DMS53 treated with DMSO at 0.1 percent for 48 hours (cell line): Measurements from ENCODE around the gene NRXN3.

Experiments
- DNase-seq: peaks from one replicate; lab custom pipeline; 2025; ENCODE audit not compliant: unreplicated experiment; lab: John Stamatoyannopoulos, UW

NRXN3 gene

DNA sequence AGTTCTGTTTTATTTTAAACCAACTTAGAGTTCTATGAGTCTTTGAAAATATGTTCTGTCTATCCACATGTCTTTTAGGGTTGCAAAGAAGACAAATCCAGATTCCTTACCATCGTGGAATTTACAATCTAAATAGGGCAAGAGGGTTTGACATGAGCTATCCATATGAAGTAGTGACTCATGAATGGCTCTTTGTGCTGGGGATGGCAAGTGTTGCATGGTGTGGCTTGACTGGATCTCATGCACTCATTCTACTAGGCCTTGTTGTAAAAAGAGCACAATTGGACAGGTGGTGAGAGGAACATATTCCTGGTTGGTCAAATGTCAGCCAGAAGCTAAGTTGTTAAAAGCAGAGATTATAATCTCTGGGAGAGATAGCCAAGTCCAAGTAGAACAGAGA, 1532.0 kb downstream of the NRXN3 start:
- no peak for DNase-seq

DNA sequence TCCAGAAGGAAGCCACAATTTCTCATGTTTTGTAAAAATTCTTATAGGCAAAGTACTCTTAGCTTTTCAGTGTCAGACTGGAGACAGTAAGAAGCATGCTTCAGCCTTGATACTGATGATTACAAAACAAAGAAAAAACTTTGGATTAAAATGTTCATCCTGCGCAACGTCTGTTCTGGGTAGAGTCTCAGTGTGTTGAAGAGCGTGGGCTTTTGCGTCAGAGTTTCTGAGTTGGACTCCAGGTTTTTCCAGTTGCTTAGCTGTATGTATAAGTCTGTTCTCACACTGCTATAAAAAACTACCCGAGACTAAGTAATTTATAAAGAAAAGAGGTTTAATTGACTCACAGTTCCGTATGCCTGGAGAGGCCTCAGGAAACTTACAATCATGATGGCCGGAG, 1533.0 kb downstream of the NRXN3 start:
- no peak for DNase-seq

DNA sequence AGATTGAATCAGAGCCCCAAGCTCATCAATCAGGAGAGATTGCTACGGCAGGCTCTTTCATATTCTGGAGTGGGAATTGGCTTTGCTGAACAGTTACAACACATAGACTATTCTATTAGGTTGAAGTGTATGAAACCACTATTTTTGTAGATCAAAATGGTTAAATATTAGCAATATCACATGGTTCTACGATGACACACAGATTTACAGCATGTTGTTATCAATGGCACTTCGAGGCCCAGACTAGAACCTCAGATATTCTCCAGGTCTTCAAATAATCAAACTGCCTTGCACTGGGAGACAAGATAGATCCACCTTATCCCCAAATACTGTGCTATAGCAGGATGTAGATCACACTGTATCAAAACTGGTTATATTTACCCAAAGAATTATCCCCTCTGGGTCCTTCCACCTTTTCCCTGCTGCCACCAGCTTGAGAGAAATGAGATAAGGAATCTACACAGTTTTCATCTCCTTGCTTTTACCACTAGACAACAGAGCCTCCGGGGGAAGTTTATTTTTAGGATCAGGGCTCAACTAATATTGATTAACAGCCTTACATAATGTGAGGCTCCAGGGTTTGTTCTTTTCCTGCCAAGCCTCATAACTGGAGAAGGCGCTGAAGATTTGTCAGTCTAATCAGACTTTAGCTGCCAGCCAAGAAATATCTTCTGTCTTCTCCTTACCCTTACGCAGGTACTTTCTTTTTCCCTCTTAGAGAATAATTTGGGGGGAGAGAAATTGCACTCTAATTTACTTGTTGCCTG, 1534.1 kb downstream of the NRXN3 start:
- no peak for DNase-seq

DNA sequence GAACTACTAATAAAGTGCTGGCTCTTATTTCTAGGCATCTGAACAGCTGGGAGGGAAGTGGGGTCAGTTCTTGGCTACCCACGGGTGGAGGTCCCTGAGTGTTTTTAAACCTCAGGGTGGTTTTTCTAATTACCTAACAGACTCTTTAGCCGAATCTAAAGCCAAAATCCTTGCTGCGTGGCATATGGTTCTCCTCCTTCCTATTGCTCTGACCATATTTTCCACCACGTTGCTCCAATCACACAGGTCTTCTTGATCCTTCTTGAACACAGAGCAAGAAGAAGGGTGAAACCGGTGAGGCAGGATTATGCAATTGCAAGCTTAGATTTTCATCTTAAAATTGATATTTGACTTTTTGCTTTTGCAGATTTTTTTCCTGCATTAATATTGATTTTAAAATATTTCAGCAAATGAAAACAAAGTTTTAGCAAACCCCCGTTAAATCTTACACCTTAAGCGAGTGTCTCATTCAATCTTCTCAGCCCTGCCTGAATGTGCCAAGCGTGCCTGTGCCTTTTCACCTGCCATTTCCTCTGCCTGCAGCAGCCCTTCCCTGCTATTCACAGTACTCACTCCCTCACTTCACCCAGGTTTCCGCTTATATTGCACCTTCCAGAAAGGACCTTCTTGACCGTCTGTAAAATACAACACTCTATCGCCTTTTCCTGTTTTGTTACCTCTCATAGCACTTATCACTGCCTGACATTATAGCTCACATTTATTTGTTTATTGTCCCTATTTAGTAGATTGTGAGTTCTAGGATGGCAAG, 1535.1 kb downstream of the NRXN3 start:
- DNase-seq = no peak

DNA sequence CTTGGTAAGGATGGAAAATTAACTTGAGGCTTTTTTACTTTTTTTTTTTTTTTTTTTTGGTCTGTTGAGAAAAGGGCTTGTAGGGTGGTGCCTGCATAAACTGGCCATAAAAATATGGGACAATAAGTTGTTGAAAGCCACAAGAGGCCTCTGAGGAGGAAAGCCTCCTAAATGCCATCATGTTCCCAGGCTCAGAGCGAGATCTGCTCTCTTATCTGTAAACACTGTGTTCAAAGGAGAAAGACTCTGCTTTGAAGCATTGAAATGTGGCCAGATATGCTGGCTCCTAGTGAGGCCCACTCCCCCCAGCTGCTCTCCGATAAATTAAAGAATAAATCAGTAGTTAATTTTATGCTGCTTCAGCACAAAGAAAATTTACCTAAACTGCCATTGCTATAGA, 1536.2 kb downstream of the NRXN3 start:
- DNase-seq = no peak

DNA sequence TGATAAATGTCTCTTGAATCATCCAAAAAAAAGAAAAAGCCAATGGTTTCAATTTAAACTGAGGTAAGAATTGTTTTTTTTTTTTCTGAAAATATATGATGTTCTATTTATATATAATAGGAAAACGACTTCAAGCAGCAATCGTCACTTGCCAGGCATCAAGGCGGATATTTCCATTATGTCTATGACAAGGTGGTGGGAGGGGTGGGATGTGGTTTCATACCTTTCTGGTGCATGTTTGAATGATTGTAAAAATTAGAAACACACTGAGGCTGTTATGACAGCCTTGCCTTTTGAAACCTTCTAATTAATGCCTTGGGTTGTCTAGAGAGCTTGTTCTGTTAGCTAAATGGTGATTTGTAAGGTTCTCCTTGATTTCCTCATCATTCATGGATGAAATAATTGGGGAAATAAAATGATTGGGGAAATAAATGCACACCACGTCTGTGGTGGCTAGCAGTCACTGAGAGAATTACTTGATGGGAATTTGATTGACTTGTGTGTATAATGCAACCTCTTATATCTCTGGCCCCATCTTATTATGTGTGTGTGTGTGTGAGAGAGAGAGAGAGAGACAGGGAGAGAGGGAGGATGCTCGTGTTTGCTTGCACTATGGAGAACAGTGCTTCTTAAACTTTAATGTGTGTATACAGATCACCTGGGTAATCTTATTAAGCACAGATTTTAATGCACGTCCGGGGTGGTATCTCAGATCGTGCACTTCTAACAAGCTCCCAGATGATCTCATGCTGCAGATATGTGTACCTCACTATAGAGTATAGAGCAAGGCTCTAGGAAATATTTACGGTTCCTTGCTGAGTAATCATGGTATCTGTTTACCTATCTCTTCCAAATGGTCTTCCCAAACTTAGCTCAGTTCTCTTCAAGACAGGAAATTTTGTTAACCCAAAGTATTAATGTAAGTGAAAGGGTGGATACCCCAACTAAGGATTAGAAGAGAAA, 1538.5 kb downstream of the NRXN3 start:
- DNase-seq = no peak

DNA sequence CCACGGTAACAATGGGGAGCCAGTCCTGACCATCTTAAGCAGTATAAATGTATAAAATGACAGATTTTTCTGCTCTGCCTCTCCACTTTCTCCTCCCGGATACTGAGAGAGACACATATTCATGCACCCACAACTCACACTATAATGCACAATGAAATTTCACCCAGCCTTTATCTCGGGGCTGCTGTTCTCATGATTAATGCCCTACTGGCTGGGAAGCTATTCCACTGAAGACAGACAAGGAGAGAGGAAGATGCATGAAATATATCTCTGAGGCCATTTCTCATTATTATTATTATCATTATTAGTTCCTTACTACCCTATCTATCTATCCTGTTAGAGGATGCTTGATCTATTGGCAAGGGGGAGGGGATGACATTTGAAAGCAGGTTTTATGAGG, 1539.4 kb downstream of the NRXN3 start:
- DNase-seq = no peak

DNA sequence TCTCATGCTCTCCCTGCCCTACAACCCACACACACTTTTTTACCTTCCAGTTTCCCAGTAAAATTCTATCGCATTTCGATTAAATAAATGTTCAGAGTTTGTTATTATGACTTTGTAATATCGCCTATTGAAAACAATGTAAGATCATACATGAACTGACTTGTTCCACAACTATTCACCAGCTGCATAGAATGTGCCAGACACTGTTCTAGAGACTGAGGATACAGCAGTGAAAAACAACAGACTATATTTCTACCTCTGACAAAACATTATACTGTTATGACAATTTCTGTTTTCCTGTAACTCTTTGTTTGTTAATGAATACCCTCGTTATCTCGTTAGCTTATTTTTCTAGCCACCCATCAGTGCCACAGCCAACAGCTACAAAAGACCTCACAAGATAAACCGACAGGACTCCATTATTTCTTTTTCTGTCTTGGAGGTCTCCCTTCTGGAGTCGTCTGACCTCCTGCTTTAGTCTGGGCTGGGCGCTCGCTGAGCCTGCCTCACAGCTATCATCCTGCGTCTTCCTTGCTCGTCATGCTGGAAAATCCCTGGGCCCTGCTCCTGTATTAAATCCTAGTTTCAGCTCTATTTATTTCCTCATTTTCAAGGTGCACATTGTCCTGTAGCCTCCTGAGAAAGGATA, 1542.3 kb downstream of the NRXN3 start:
- DNase-seq = no peak

DNA sequence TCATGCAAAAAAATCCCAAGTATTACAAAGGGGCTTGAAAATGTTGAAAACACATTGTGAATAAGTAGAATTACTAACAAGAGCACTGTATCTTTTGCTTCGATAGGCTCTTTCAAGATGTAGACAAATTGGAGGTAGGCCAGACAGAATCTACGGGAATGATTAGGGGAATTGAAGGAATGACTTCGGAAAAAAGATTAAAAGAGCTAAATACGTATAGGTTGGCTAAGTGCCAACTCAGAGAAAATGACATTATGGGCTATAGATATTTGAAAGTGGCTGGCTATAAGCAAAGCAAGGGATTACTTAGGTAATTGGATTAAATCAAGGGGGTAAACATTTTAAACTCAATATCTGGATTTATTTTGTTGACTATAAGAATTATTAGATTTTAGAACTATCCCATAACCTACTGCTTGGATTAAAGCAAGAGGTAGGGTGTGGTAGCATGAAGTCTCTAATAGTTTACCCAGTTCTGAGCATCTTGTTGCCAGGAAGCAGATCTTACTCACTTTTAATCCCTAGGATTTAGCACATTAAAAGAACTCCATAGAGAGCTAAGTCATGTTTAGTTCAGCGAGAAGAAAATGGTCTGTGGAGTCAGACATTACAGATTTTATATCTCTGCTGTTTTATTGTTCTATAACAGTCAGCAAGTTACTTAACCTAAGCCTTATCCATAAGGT, 1551.4 kb downstream of the NRXN3 start:
- no peak for DNase-seq

DNA sequence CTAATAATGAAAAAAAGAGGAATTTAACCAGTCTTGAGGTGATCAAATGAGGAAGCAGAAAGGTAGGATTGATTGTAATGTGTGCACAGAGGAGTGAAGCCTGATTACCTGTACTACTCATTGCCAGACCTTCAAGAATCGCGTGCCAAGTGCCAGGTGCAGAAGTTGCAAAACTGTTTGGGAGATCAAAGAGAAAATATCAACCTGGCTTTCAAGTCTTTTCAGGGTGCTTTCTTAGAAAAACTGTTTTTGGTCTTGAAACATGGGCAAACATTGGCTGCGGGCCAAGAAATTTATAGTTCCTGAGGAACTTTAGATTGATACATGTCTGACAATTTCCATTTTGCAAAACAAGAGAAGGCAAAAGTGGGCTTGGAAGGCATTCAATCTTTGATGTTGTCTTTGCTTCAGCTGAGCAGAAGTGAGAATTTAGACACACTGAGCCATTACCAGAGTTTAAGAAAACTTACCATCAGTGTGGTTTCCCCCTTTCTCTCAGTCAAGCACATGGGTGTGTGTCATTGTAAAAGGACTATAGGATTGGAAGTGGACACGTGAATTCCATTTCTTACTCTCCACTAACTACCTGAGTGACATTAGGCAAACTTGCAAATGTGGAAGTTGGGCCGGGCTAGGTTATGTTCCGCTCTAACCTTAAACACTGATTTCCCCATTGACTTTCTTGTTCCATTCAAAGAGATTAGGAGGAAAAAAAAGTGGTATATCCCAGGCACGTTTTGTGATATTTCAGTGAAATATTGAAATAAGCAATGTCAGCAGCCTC, 1555.0 kb downstream of the NRXN3 start:
- DNase-seq = no peak

DNA sequence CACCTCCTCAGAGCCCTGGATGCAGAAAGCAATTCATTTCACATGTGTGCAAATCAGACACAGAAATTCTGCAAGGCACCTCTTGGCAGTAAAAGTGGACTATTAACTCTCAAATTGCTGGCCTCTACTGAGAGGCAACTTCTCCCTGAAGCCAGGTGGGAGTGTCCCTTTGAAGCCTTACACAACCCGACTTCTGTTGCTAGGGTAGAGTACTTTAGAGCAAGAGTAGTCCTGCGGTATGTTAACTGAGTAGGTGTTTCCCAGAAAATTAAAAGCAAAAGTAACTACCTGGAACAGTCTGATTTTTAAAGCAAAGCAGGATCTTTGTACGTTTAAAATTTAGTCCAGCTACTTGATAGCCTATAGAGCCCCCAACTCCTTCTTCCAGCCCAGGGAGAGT, 1557.7 kb downstream of the NRXN3 start:
- DNase-seq = no peak

DNA sequence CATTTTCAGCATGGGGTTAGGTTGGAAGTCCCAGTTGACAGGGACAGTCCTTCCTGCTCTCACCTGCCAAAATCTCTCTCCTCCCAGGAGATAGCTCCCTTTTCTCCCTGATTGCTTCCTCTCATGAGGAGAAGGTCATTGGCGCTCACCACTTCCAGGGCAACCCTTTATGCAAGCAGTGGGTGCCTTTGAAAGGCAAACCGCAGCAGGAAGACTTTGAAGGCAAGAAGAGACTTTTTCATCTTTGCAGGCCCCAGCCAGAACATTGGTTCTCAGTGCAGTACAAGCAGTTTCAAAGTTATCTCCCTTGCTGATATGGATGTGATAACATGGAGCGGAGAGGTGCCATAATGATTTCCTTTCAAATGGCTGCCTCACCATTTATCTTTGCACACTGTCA, 1558.2 kb downstream of the NRXN3 start:
- DNase-seq = no peak

DNA sequence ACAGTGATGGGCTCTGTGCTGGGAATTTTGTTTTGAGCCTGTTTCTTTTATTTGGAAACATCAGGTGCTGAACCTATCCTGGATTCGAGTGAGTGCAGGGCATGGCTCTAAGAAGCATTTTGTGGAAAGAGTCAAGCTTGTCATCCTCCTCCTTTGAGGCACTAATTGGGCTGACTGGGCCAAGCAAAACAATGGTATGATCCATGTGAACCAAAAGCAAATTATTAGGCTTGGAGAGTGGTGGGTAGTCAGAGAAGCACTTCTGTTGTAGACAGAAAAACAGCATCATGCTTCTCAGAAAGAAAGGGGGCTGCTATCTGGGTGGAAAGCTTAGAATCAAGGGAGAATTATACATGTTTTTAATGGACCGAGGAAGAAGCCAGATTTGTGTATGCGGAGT, 1559.6 kb downstream of the NRXN3 start:
- DNase-seq = no peak

DNA sequence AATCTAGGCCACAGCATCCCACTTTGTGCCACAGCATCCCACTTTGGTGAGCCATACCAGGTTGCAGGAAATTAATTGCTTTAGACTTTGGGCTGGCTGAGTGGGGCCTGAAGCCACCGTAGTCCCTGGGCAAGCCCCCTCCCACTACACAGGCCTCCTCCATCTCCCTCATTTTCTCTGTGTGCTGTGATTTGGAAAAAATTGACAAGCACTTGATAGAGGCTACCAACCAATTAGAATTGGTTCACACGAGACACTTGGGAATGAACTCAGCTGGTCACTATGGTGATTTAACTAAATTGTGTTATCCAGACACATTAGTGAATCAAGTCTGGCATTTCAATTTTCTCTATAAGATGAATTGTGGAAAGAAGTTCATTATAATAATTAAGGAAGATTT, 1560.0 kb downstream of the NRXN3 start:
- no peak for DNase-seq

DNA sequence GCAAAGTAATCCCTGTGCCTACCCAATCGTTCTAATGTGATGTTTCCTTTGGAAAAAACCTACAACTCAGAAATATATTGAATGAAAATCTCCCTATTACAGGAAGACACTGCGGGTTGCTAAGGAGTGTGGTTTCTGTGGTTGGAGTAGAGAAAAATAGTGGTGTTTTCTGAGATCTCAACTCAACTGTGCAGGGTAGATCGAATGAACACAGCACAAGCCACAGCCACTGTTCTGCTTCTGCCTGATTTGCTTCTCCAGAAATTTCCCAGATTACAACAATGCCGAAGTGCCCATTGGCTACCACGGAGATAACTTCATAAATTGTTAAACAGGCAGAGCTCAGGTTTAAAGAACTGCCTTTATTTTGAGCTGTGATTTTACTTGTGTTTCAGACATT, 1560.8 kb downstream of the NRXN3 start:
- DNase-seq = no peak

DNA sequence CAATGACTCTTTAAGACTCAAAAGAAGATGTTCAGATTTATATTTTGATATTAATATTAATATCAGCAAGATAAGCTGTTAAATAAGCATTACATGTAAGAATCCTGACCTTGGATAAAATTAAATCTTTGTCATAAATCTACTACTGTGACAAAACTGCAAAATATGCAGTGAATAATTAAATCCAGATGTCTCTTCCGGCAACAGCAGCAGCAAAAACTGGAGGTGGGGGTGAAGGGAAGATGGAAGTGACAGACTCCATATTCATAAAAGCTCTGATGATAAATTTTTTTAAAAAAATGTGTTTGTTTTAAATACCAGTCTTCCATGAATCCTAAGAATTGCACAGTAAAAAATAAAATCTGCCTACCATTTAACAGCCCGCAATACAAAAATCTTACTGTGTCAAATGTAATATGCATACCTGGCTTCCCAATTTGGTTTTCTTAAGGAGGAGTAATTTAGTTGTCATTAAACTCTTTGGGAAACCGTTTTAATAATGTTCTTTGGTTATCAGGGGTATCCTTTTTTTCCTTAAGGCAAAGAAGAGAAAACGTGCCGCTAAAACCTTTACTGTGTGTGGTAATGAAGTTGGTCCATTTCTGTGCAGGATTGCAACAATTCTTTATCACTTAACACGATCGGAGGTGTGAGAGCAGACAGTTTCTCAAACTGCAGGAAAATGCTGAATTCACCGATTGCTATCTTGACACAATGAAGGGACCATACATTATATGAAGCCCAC, 1562.9 kb downstream of the NRXN3 start:
- DNase-seq = no peak

DNA sequence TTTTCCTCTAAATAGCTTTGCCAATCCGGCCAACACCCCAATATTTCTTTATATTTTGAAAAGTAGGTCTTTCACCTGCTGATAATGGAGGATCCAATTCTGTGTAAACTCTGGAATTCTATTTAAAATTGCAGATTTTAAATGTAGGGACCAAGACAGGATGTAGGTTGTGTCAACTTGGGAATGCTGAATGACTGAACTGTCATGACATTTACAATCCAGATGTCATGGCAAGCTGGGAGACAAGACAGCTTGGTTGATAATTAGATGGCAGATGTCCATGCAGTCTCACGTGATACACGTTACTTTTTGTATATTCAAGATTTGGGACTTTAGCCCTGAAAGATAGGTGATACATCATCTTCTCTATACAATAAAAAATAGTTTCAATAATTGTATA, 1564.0 kb downstream of the NRXN3 start:
- DNase-seq = no peak

DNA sequence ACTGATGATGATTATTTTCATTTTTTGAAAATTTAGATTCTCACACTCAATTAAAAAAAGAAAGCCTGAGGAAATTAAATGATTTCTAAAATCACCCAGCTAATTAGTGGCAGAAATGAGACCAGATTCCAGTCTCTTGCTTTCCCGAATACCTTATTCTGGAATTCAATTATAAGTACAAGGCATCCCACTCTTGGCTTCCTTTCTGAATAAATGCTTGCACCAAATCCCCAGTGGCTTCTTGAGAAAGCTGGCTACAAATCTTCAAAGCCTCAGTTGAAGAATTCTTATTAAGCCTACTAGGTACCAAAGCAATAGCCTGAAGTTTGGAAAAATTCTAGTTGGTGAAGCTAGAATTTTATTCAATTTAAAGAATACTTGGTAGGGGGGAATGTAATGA, 1564.5 kb downstream of the NRXN3 start:
- no peak for DNase-seq

DNA sequence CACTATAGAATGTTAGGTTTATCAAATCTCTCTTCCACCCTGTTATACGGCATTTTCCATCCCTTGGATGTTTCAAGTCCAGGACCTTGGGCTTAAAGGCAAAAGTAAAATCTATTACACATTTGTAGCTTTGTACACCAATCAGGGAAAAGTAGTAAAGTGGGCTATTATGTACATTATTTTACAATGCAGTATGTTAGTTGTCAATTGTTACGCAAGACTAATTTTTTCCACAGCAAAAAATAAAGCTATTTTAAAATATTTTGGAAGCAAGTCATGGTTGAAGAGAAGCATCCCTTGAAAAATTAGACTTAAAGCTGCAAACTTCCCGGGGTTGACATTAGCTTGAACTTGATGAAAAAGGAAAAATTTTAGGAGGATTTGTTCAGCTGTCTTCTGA, 1564.9 kb downstream of the NRXN3 start:
- DNase-seq = no peak
